Choroid plexus epithelial cell (primary cell): ENCODE measurements around the gene CCZ1.
"Not testable (repeated sequence)": the region's sequence is repeated elsewhere in the genome, so short reads cannot be mapped to it uniquely, and the experiment has no call there.

Source experiments
- DNase-seq: peaks from one replicate; pipeline ENCODE4 v3.0.0-alpha.2; 2010; ENCODE audit warnings: low read depth
- H3K4me3 ChIP-seq: 2 replicates; pipeline ENCODE4 v1.5.1; 2011; ENCODE audit warnings: low read depth, mild to moderate bottlenecking, control low read depth, low read length, moderate library complexity
- CTCF ChIP-seq: conservative IDR thresholded peaks from 2 replicates; pipeline ENCODE4 v1.5.1; 2011; ENCODE audit warnings: low read depth, mild to moderate bottlenecking, control low read depth, inconsistent platforms, low read length, moderate library complexity

Gene CCZ1

GRCh38 chr7:5869691-5870090 lies 28.8 kb upstream of the CCZ1 start:
- no peak overlapping the region for H3K4me3 ChIP-seq
- no peak for DNase-seq
- no peak for TF ChIP-seq CTCF

GRCh38 chr7:5870311-5870710 lies 28.2 kb upstream of the CCZ1 start:
- no peak for DNase-seq
- no peak for TF ChIP-seq CTCF
- H3K4me3 ChIP-seq: no peak overlapping the region

GRCh38 chr7:5872326-5872725 lies 26.2 kb upstream of the CCZ1 start:
- no peak for TF ChIP-seq CTCF

GRCh38 chr7:5879591-5879990 lies 18.9 kb upstream of the CCZ1 start:
- not testable (repeated sequence) for H3K4me3 ChIP-seq, DNase-seq

More at GRCh38 chr7:5872326-5872725, 26.2 kb upstream of the CCZ1 start:
- no peak overlapping the region for H3K4me3 ChIP-seq
- peak; percentile 24 for DNase-seq

- not testable (repeated sequence) for H3K4me3 ChIP-seq, DNase-seq
Measured at GRCh38 chr7:5880106-5880505, 18.4 kb upstream of the CCZ1 start.

GRCh38 chr7:5884431-5884830 lies 14.1 kb upstream of the CCZ1 start:
- H3K4me3 ChIP-seq, DNase-seq: not testable (repeated sequence)

GRCh38 chr7:5888021-5888420 lies 10.5 kb upstream of the CCZ1 start:
- not testable (repeated sequence) for H3K4me3 ChIP-seq, DNase-seq

GRCh38 chr7:5890244-5890643 lies 8.3 kb upstream of the CCZ1 start:
- H3K4me3 ChIP-seq, DNase-seq: not testable (repeated sequence)

GRCh38 chr7:5892498-5892897 lies 6.0 kb upstream of the CCZ1 start:
- no peak for TF ChIP-seq CTCF
- no peak for DNase-seq
- no peak overlapping the region for H3K4me3 ChIP-seq

GRCh38 chr7:5897369-5897919 lies 1.1 kb upstream of the CCZ1 start:
- DNase-seq, H3K4me3 ChIP-seq: not testable (repeated sequence)

- not testable (repeated sequence) for DNase-seq, H3K4me3 ChIP-seq
Measured at GRCh38 chr7:5903002-5903401, 4.5 kb downstream of the CCZ1 start.

- not testable (repeated sequence) for H3K4me3 ChIP-seq, DNase-seq
Measured at GRCh38 chr7:5904726-5905125, 6.2 kb downstream of the CCZ1 start.

GRCh38 chr7:5908835-5909234 lies 10.3 kb downstream of the CCZ1 start:
- DNase-seq, H3K4me3 ChIP-seq: not testable (repeated sequence)

GRCh38 chr7:5916529-5916928 lies 18.0 kb downstream of the CCZ1 start:
- not testable (repeated sequence) for H3K4me3 ChIP-seq, DNase-seq

- not testable (repeated sequence) for H3K4me3 ChIP-seq, DNase-seq
Measured at GRCh38 chr7:5924180-5924579, 25.6 kb downstream of the CCZ1 start.

- H3K4me3 ChIP-seq, DNase-seq: not testable (repeated sequence)
Measured at GRCh38 chr7:5924630-5925029, 26.1 kb downstream of the CCZ1 start.
